ENCODE data around the gene ATF6.

ATF6 gene

DNA sequence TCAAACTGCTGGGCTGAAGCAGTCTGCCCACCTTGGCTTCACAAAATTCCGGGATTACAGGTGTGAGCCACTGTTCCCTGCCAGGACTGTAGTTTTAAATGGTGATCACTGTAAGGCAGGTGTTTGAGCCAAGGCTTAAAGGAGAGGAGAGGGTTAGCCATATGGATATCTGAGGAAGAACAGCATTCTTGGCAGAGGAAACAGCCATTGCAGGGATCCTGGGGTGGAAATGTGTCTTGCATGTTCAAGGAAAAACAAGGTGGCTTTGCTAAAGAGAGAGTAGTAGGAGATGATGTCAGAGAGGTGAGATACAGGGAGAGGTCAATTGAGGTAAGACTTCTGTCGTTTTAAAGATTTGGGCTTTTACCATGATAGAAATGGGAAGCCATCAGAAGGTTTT is 73.5 kb downstream of the ATF6 start:
- POLR2A ChIA-PET (ENCODE audit: low non-redundant PET), result no interaction called here
- TF ChIP-seq, protein P1, sequence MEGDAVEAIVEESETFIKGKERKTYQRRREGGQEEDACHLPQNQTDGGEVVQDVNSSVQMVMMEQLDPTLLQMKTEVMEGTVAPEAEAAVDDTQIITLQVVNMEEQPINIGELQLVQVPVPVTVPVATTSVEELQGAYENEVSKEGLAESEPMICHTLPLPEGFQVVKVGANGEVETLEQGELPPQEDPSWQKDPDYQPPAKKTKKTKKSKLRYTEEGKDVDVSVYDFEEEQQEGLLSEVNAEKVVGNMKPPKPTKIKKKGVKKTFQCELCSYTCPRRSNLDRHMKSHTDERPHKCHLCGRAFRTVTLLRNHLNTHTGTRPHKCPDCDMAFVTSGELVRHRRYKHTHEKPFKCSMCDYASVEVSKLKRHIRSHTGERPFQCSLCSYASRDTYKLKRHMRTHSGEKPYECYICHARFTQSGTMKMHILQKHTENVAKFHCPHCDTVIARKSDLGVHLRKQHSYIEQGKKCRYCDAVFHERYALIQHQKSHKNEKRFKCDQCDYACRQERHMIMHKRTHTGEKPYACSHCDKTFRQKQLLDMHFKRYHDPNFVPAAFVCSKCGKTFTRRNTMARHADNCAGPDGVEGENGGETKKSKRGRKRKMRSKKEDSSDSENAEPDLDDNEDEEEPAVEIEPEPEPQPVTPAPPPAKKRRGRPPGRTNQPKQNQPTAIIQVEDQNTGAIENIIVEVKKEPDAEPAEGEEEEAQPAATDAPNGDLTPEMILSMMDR (conservative IDR thresholded peaks at IDR 0.05; ENCODE audit: low read depth), result no peak
- H3K27ac ChIP-seq, result no peak overlapping the region
- CTCF ChIA-PET, result interaction anchor here (0.6 kb wide), 1 partner anchor 359 kb away, joined by 3 read pairs; no protein-coding TSS in a partner anchor
- DNase-seq (ENCODE audit: low spot score), result no peak

DNA sequence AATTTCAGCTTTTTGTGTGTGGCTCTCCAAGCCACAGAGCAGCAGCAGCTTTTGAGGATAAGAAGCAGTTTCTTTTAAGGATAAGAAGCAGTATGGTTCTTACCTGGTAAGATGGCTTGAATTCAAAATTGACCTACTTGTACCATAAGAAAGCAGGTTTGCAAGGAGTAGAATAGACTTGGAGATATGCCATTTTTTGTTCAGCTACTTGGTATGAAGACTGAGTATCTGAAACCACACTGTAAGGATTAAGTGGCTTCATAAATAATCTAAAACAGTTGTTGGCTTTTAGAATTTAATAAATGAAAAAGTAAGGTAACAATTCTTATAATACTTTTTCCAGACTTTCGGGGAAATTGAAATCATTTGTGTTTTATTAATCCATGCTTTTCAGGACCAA is 74.2 kb downstream of the ATF6 start:
- no peak for DNase-seq (ENCODE audit: low spot score)
- H3K27ac ChIP-seq, result no peak overlapping the region
- ChIA-PET CTCF (no interaction called here), POLR2A (ENCODE audit: low non-redundant PET) (no interaction called here)
- TF ChIP-seq, protein P1 (conservative IDR thresholded peaks at IDR 0.05; ENCODE audit: low read depth), result no peak

DNA sequence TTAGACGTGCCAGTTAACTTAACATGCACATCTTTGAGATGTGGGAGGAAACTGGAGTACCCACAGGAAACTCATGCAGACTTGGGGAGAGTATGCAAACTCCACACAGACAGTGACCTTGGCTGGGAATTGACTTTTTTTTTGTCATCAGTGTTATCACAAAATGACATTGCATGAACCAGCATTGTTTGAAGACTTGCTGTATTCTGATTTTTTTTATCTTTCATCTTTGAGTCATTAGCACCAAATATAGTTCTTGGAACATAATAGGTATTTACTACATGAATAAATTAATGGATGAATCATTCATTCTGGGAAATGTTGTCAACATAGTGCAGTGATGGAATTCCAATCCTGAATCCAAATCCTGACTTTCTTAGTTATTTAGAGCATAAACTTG is 77.0 kb downstream of the ATF6 start:
- no peak for DNase-seq (ENCODE audit: low spot score)
- H3K27ac ChIP-seq, result no peak overlapping the region
- POLR2A ChIA-PET (ENCODE audit: low non-redundant PET), result no interaction called here
- CTCF ChIA-PET, result no interaction called here
- TF ChIP-seq, protein P1 (conservative IDR thresholded peaks at IDR 0.05; ENCODE audit: low read depth), result no peak

DNA sequence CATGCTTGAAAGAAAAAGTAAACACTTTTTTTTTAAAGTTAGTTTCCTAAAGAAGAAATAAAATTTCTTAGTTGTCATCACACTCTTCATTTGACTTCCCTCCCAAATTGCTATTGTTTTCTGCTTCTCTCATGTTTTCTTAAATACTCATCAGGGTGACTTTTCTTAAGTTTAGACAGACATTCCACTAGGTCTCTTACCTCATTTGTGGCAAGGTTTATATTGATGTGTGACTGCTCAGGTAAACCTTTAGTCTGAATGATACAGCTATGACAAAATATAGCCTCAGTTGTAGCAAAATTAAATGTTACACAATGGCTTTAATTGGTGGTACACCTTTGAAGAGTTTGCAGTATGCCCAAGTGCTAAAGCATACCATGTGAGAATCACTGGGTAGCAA is 78.6 kb downstream of the ATF6 start:
- POLR2A ChIA-PET (ENCODE audit: low non-redundant PET), result no interaction called here
- CTCF ChIA-PET, result no interaction called here
- DNase-seq (ENCODE audit: low spot score), result no peak
- TF ChIP-seq, protein P1 (conservative IDR thresholded peaks at IDR 0.05; ENCODE audit: low read depth), result no peak
- H3K27ac ChIP-seq, result no peak overlapping the region

DNA sequence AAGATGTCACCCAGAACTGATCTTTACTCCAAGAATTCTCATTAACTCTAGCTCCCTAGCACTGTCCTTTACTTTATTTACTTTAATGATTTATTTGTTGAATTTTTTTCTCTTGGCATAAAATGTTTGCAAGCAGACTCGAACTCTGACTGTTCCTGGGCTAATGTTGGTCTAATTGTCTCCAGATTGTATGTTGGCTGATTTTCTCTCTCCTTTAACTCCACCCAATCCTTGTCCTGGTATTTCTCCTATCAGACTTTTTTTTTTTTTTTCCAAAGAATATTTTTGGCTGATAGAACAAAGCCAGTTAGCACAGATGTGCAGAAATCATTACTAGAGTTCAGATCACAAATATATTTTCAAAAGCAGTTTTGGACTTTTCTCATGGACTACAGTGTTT is 82.6 kb downstream of the ATF6 start:
- TF ChIP-seq, protein P1 (conservative IDR thresholded peaks at IDR 0.05; ENCODE audit: low read depth), result no peak
- no peak overlapping the region for H3K27ac ChIP-seq
- POLR2A ChIA-PET (ENCODE audit: low non-redundant PET), result no interaction called here
- no peak for DNase-seq (ENCODE audit: low spot score)
- CTCF ChIA-PET, result no interaction called here

DNA sequence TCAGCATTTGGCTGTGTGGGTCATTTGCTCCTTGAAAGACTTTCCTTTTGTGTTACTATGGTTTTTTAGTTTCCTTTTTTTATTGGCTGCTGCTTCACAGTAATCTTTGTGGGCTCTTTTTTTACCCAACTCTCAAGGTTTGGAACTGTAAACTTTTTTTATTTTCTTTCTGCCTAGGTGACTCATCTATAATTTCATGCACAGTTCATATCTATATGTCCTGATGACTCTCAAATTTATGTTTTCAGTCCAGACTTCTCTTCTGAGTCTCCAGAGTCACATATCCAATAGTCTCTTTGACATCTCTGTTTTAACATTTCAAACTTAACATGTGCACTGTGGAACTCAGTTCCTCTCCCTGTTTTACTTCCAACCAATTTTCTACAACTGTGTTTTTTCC is 83.4 kb downstream of the ATF6 start:
- POLR2A ChIA-PET (ENCODE audit: low non-redundant PET), result no interaction called here
- TF ChIP-seq, protein P1 (conservative IDR thresholded peaks at IDR 0.05; ENCODE audit: low read depth), result no peak
- CTCF ChIA-PET, result no interaction called here
- DNase-seq (ENCODE audit: low spot score), result no peak
- H3K27ac ChIP-seq, result no peak overlapping the region

DNA sequence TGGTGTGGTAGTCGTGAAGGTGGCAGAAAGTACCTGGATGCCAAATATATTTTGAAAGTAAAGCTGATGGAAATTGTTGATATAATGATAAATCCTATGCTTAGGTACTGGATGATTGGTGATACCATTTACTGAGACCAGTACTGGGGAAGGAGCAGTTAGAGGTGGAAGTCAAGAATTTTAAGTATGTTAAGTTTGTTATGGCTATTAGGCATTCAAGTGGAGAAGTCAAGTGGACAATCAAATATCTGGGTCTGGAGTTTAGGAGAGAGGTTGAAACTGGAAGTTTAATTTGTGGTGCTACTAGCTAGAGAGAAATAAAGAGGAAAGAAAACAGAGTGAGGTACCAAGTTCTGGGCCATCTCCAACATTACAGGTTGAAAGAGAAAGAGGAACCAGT is 89.1 kb downstream of the ATF6 start:
- CTCF ChIA-PET, result no interaction called here
- no peak for DNase-seq (ENCODE audit: low spot score)
- TF ChIP-seq, protein P1 (conservative IDR thresholded peaks at IDR 0.05; ENCODE audit: low read depth), result no peak
- no peak overlapping the region for H3K27ac ChIP-seq
- POLR2A ChIA-PET (ENCODE audit: low non-redundant PET), result no interaction called here
